K562 (cell line): ENCODE data around the gene ASPHD1. TPM values are rescaled to one million over a fixed set of nuclear protein-coding genes. Genes with fewer than 3 reads are reported as not detected.

Experiments used
- ESRRB ChIP-seq: fragments of 250-450 bp; sonication (Bioruptor Pico); IDR thresholded peaks from 2 replicates; pipeline ENCODE4 v1.5.0; 2020; ENCODE audit warnings: mild to moderate bottlenecking, moderate library complexity, borderline replicate concordance
- FOXO4 ChIP-seq: fragments of 450-650 bp; formaldehyde crosslinking; IDR thresholded peaks from 2 replicates; pipeline ENCODE4 v1.4.0; 2020; ENCODE audit warnings: mild to moderate bottlenecking, moderate library complexity
- MLLT1 ChIP-seq, 2 experiments: fragments of 450-650 bp; IDR thresholded peaks; 2 replicates each; pipeline ENCODE4 v1.6.1; 2016
- PCBP2 ChIP-seq: fragments of 200-400 bp; formaldehyde crosslinking; IDR thresholded peaks from 2 replicates; pipeline ENCODE4 v1.6.1; 2018; ENCODE audit warnings: low read length, low read depth, mild to moderate bottlenecking, moderate library complexity; ENCODE audit not compliant: poor library complexity, severe bottlenecking
- RAD51 ChIP-seq: fragments of 450-650 bp; IDR thresholded peaks from 2 replicates; pipeline ENCODE4 v1.7.1; 2016; ENCODE audit warnings: low read depth, mild to moderate bottlenecking, borderline replicate concordance
- UBTF ChIP-seq, 2 experiments: IDR thresholded peaks; 2 replicates each; pipeline ENCODE4 v1.6.1; 2012; ENCODE audit warnings: improper control_type of control experiment in 2 of 2, low read depth in 2 of 2, low read length in 2 of 2, borderline replicate concordance in 1 of 2
- ZBTB5 ChIP-seq: fragments of 450-650 bp; IDR thresholded peaks from 2 replicates; pipeline ENCODE4 v1.6.1; 2017; ENCODE audit warnings: antibody characterized with exemption
- ZNF407 ChIP-seq: fragments of 450-650 bp; IDR thresholded peaks from 2 replicates; pipeline ENCODE4 v1.6.1; 2016; ENCODE audit warnings: low read depth
- ZNF551 ChIP-seq: fragments of 250-450 bp; sonication (Bioruptor Pico); IDR thresholded peaks from 2 replicates; pipeline ENCODE4 v1.5.0; 2021; ENCODE audit warnings: mild to moderate bottlenecking, moderate library complexity
- ZNF766 ChIP-seq: fragments of 200-800 bp; sonication (Bioruptor generic); conservative IDR thresholded peaks from 2 replicates; pipeline ENCODE4 v1.6.1; 2016; ENCODE audit warnings: missing genetic modification characterization, missing compliant biosample characterization
- polyA plus RNA-seq, 8 experiments: library from polyadenylated mRNA; depleted of rRNA in 4 of 8; stranded (reverse) in 5 of 8; unstranded in 3 of 8; fragments of >200 nt; fragmentation: Nextera tagmentation in 2 of 8; fragmentation: Illumina TruSeq in 1 of 8; extraction: Ambion mirVana in 2 of 8; extraction: Trizol in 1 of 8; gene quantifications; 2 replicates each; pipeline versions ENCODE4 v1.2.1 to v1.2.3, GENCODE V29; 2011 to 2014; ENCODE audit warnings: inconsistent platforms in 1 of 8, missing spikeins in 1 of 8
- total RNA-seq, 7 experiments: library from RNA; depleted of rRNA in 6 of 7; stranded (reverse); fragments of >200 nt in 6 of 7; fragmentation: Illumina TruSeq in 2 of 7; extraction: Trizol in 2 of 7; gene quantifications; 2 replicates each; pipeline versions ENCODE4 v1.2.1 to v1.2.3, GENCODE V29; 2011 to 2021; ENCODE audit warnings: low replicate concordance in 1 of 7

The ASPHD1 gene
- total and polyA plus RNA-seq, 9 of the 15 experiments (the other 6 are each of a cell fraction or from before 2014, with no cell fraction given), result 0.03 to 0.70 (median 0.24) TPM; not detected in 5

- TF ChIP-seq UBTF (IDR thresholded peaks at IDR 0.05; ENCODE audit: borderline replicate concordance in 1 of 2, low read depth in 2 of 2, low read length in 2 of 2) (no peak; a peak in 2 of 4 replicates), RAD51 (no peak; the same call in 1 of the 2 replicates), FOXO4 (CRISPR knock-in tag) (no peak), ESRRB (CRISPR knock-in tag) (no peak), ZNF407 (peak; percentile 74), MLLT1 (IDR thresholded peaks at IDR 0.05) (no peak), ZNF766 (CRISPR knock-in tag) (peak; percentile 70; the same call in 1 of the 2 replicates), ZNF551 (no peak), PCBP2 (no peak), ZBTB5 (no peak)
These were observed 37.2 kb upstream of the ASPHD1 start, which contains the start of gene CDIPT (continued) for GRCh38 chr16:29862884-29863668.
